Tibial artery (tissue), 4 donors: ENCODE results near the gene DEPDC1.

Experiments
- DNase-seq, 2 donors: peaks; one replicate each; pipeline ENCODE4 v3.0.0-alpha.2; 2019
- H3K27ac ChIP-seq, 2 donors: fragments of 200-600 bp; sonication (generic) in 1 of 2; 1 replicate in 1 of 2; 2 replicates in 1 of 2; pipeline ENCODE4 v1.5.1; 2018 to 2019; ENCODE audit warnings: mild to moderate bottlenecking in 1 of 2
- H3K27me3 ChIP-seq, 2 donors: fragments of 200-600 bp; sonication (generic) in 1 of 2; one replicate each; pipeline versions ENCODE4 v1.5.1 to v1.6.0; 2016 to 2019
- H3K36me3 ChIP-seq, 3 donors: fragments of 200-600 bp; sonication (generic) in 2 of 3; one replicate each; pipeline ENCODE4 v1.5.1; 2016 to 2019; ENCODE audit warnings: mild to moderate bottlenecking in 2 of 3
- H3K4me1 ChIP-seq, 4 donors: fragments of 200-600 bp; sonication (generic) in 2 of 4; 1 replicate in 3 of 4; 2 replicates in 1 of 4; pipeline ENCODE4 v1.5.1; 2016 to 2019
- H3K4me3 ChIP-seq, 2 donors: fragments of 200-600 bp; sonication (generic) in 1 of 2; 1 replicate in 1 of 2; 2 replicates in 1 of 2; pipeline ENCODE4 v1.5.1; 2018 to 2019; ENCODE audit warnings: mild to moderate bottlenecking in 2 of 2
- H3K9me3 ChIP-seq, 3 donors: fragments of 200-600 bp; sonication (generic) in 1 of 3; one replicate each; pipeline ENCODE4 v1.5.1; 2016 to 2019
- CTCF ChIP-seq, 2 experiments: fragments of 200-600 bp in 1 of 2; fragments of 450-650 bp in 1 of 2; IDR thresholded peaks; one replicate each; pipeline ENCODE4 v1.5.1; 2017 to 2019; ENCODE audit warnings: antibody characterized with exemption in 2 of 2, mild to moderate bottlenecking in 1 of 2, moderate library complexity in 1 of 2
- intact Hi-C: fragments of 100-400 bp; cut with DNase I; formaldehyde crosslinking; loops from one replicate; pipeline ENCODE4 v1.15.0; 2023; ENCODE audit warnings: low total_unique reads

Gene DEPDC1

GRCh38 chr1:68429233-68429808, 67.6 kb downstream of the DEPDC1 start:
- Histone ChIP-seq H3K4me1 (no peaks in the 10 kb centered on the region), H3K27ac (no peak overlapping the region), H3K36me3 (no peaks in the 10 kb centered on the region), H3K4me3 (no peak overlapping the region), H3K27me3 (no peaks in the 10 kb centered on the region), H3K9me3 (no peaks in the 10 kb centered on the region)
- intact Hi-C loops, result no loop called here
- no peak for DNase-seq
- no peak for TF ChIP-seq CTCF (IDR thresholded peaks at IDR 0.05)

- DNase-seq, result no peak
- intact Hi-C loops, result no loop called here
- Histone ChIP-seq H3K4me1 (no peaks in the 10 kb centered on the region), H3K27me3 (no peaks in the 10 kb centered on the region), H3K36me3 (no peaks in the 10 kb centered on the region), H3K27ac (no peak overlapping the region), H3K4me3 (no peak overlapping the region), H3K9me3 (no peaks in the 10 kb centered on the region)
- no peak for TF ChIP-seq CTCF (IDR thresholded peaks at IDR 0.05)
These were observed 70.3 kb downstream of the DEPDC1 start for GRCh38 chr1:68426594-68426993.
